HepG2 (cell line): ENCODE measurements around the gene PCDHGA1. TPM values are rescaled to one million over a fixed set of nuclear protein-coding genes. Genes with fewer than 3 reads are reported as not detected.
A peak's percentile ranks its signal among the peaks of the same experiment; 100 is the strongest.

Experiments
- DMTF1 ChIP-seq: sonication (generic); formaldehyde crosslinking; IDR thresholded peaks from 2 replicates; pipeline ENCODE4 v1.4.0; 2020; ENCODE audit warnings: mild to moderate bottlenecking, missing genetic modification reagents
- HMGXB3 ChIP-seq: sonication (generic); formaldehyde crosslinking; IDR thresholded peaks from 2 replicates; pipeline ENCODE4 v1.4.0; 2020; ENCODE audit warnings: missing genetic modification reagents, borderline replicate concordance
- HOXA9 ChIP-seq: sonication (generic); formaldehyde crosslinking; IDR thresholded peaks from 2 replicates; pipeline ENCODE4 v1.8.1; 2022; ENCODE audit warnings: missing genetic modification reagents, mild to moderate bottlenecking, moderate library complexity, borderline replicate concordance
- MAX ChIP-seq: IDR thresholded peaks from 2 replicates; pipeline ENCODE4 v1.6.1; 2012; ENCODE audit warnings: inconsistent platforms
- MEF2D ChIP-seq: sonication (generic); formaldehyde crosslinking; IDR thresholded peaks from 2 replicates; pipeline ENCODE4 v1.5.1; 2020; ENCODE audit warnings: mild to moderate bottlenecking, missing genetic modification reagents
- NONO ChIP-seq, 2 experiments: fragments of 450-650 bp in 1 of 2; sonication (generic) in 1 of 2; formaldehyde crosslinking in 1 of 2; IDR thresholded peaks in 1 of 2; conservative IDR thresholded peaks in 1 of 2; 2 replicates each; pipeline versions ENCODE4 v1.6.1 to v1.8.0; 2017 to 2022; ENCODE audit warnings: mild to moderate bottlenecking in 1 of 2, missing genetic modification reagents in 1 of 2, moderate library complexity in 1 of 2
- PHF8 ChIP-seq: sonication (generic); formaldehyde crosslinking; IDR thresholded peaks from 2 replicates; pipeline ENCODE4 v1.5.0; 2020; ENCODE audit warnings: missing genetic modification reagents
- RELA ChIP-seq: sonication (generic); formaldehyde crosslinking; IDR thresholded peaks from 2 replicates; pipeline ENCODE4 v1.4.0; 2020; ENCODE audit warnings: missing genetic modification reagents
- SKI ChIP-seq: fragments of 450-650 bp; IDR thresholded peaks from one replicate; pipeline ENCODE4 v1.6.1; 2018; ENCODE audit warnings: mild to moderate bottlenecking; ENCODE audit not compliant: partially characterized antibody
- ZKSCAN1 ChIP-seq: fragments of 150-350 bp; IDR thresholded peaks from 2 replicates; pipeline ENCODE4 v1.6.1; 2014; ENCODE audit warnings: low read length
- ZNF136 ChIP-seq: sonication (generic); formaldehyde crosslinking; IDR thresholded peaks from 2 replicates; pipeline ENCODE4 v1.8.1; 2022; ENCODE audit warnings: low read depth, mild to moderate bottlenecking, moderate library complexity, missing genetic modification reagents
- ZNF232 ChIP-seq: sonication (generic); formaldehyde crosslinking; IDR thresholded peaks from 2 replicates; pipeline ENCODE4 v1.4.0; 2020; ENCODE audit warnings: missing genetic modification reagents, borderline replicate concordance
- ZNF274 ChIP-seq: sonication (generic); formaldehyde crosslinking; IDR thresholded peaks from 2 replicates; pipeline ENCODE4 v1.5.1; 2020; ENCODE audit warnings: mild to moderate bottlenecking, missing genetic modification reagents
- ZNF329 ChIP-seq: sonication (generic); formaldehyde crosslinking; IDR thresholded peaks from 2 replicates; pipeline ENCODE4 v1.9.0; 2021; ENCODE audit warnings: low read depth, mild to moderate bottlenecking, missing genetic modification reagents
- ZNF614 ChIP-seq: IDR thresholded peaks from 2 replicates; pipeline ENCODE4 v1.6.1; 2018; ENCODE audit warnings: missing biosample characterization, missing genetic modification reagents, inconsistent platforms, borderline replicate concordance
- ZNF790 ChIP-seq: sonication (generic); formaldehyde crosslinking; IDR thresholded peaks from 2 replicates; pipeline ENCODE4 v1.8.0; 2022; ENCODE audit warnings: missing genetic modification reagents, mild to moderate bottlenecking, borderline replicate concordance
- polyA plus RNA-seq, 8 experiments: library from polyadenylated mRNA; depleted of rRNA in 3 of 8; stranded (reverse) in 7 of 8; unstranded in 1 of 8; fragments of >200 nt; fragmentation: Illumina TruSeq in 4 of 8; extraction: Trizol in 4 of 8; gene quantifications; 2 replicates each; pipeline versions ENCODE4 v1.2.1 to v1.2.3, GENCODE V29; 2011 to 2016; ENCODE audit warnings: low read depth in 4 of 8, missing spikeins in 1 of 8, mixed read lengths in 1 of 8; ENCODE audit not compliant: insufficient read depth in 1 of 8
- total RNA-seq, 5 experiments: library from RNA; depleted of rRNA; stranded (reverse); fragments of >200 nt; fragmentation: Illumina TruSeq; extraction: Trizol; gene quantifications; 2 replicates each; pipeline ENCODE4 v1.2.3, GENCODE V29; 2016; ENCODE audit warnings: low read depth in 1 of 5
- TF ChIP-seq, protein P1 (sequence below): IDR thresholded peaks from 2 replicates; pipeline ENCODE4 v1.6.1; 2016
- TF ChIP-seq, protein P2 (sequence below): IDR thresholded peaks from 2 replicates; pipeline ENCODE4 v1.6.1; 2016; ENCODE audit warnings: low read depth

Gene PCDHGA1
- total and polyA plus RNA-seq, 2 of the 13 experiments (the other 11 are each of a cell fraction or from before 2014, with no cell fraction given), result 0.31 to 0.40 TPM

- TF ChIP-seq HMGXB3 (CRISPR knock-in tag) (peak; percentile 67; the same call in 1 of the 2 replicates), MEF2D (CRISPR knock-in tag) (no peak), RELA (CRISPR knock-in tag) (peak; percentile 67; the same call in 1 of the 2 replicates), ZNF329 (CRISPR knock-in tag) (no peak), ZNF614 (CRISPR knock-in tag) (0 out of 2 replicates have a peak, but pooled peaks have one; percentile 28), SKI (no peak), PHF8 (CRISPR knock-in tag) (0 out of 2 replicates have a peak, but pooled peaks have one; percentile 23), ZNF790 (CRISPR knock-in tag) (no peak), HOXA9 (CRISPR knock-in tag) (no peak), MAX (peak; percentile 64; the same call in 1 of the 2 replicates), ZNF232 (CRISPR knock-in tag) (no peak), ZNF274 (CRISPR knock-in tag) (no peak), DMTF1 (CRISPR knock-in tag) (no peak), ZKSCAN1 (peak; percentile 29; the same call in 1 of the 2 replicates), NONO (IDR thresholded peaks at IDR 0.05) (no peak), NONO (CRISPR knock-in tag; conservative IDR thresholded peaks at IDR 0.05) (no peak; the same call in 1 of the 2 replicates), ZNF136 (CRISPR knock-in tag) (no peak)
- TF ChIP-seq, protein P1, sequence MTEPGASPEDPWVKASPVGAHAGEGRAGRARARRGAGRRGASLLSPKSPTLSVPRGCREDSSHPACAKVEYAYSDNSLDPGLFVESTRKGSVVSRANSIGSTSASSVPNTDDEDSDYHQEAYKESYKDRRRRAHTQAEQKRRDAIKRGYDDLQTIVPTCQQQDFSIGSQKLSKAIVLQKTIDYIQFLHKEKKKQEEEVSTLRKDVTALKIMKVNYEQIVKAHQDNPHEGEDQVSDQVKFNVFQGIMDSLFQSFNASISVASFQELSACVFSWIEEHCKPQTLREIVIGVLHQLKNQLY (CRISPR knock-in tag), result peak; percentile 67; the same call in 1 of the 2 replicates
- TF ChIP-seq, protein P2, sequence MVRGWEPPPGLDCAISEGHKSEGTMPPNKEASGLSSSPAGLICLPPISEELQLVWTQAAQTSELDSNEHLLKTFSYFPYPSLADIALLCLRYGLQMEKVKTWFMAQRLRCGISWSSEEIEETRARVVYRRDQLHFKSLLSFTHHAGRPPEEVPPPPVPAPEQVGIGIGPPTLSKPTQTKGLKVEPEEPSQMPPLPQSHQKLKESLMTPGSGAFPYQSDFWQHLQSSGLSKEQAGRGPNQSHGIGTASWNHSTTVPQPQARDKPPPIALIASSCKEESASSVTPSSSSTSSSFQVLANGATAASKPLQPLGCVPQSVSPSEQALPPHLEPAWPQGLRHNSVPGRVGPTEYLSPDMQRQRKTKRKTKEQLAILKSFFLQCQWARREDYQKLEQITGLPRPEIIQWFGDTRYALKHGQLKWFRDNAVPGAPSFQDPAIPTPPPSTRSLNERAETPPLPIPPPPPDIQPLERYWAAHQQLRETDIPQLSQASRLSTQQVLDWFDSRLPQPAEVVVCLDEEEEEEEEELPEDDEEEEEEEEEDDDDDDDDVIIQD (CRISPR knock-in tag), result peak; percentile 58
Measured at GRCh38 chr5:141524604-141525597, 194.6 kb downstream of the PCDHGA1 start (continued).
